Measurements from ENCODE around the gene INO80B.
A peak's percentile ranks its signal among the peaks of the same experiment; 100 is the strongest.
"Not testable (repeated sequence)": the region's sequence is repeated elsewhere in the genome, so short reads cannot be mapped to it uniquely, and the experiment has no call there.

The INO80B gene

GRCh38 chr2:74454654-74455511, at the start of gene INO80B:
Gene INO80B, plus strand, starts transcription at chr2:74455087. Its CDS starts 30 bp downstream, at chr2:74455117.
- DNase-seq (ENCODE audit: low read depth in 2 of 2), result peak; percentile 96 to 97

- no peak for DNase-seq (ENCODE audit: low read depth in 2 of 2)
Observed at GRCh38 chr2:74406035-74406434, 48.9 kb upstream of the INO80B start.

- no peak for DNase-seq (ENCODE audit: low read depth in 2 of 2)
Observed at GRCh38 chr2:74407682-74408081, 47.2 kb upstream of the INO80B start.

GRCh38 chr2:74413001-74413698, 41.7 kb upstream of the INO80B start:
- no peak for DNase-seq (ENCODE audit: low read depth in 2 of 2)

GRCh38 chr2:74414441-74414840, 40.4 kb upstream of the INO80B start:
- DNase-seq (ENCODE audit: low read depth in 2 of 2), result no peak

GRCh38 chr2:74414881-74415761, 39.8 kb upstream of the INO80B start:
- DNase-seq (ENCODE audit: low read depth in 2 of 2), result no peak

- no peak for DNase-seq (ENCODE audit: low read depth in 2 of 2)
Observed at GRCh38 chr2:74415762-74416395, 39.0 kb upstream of the INO80B start.

GRCh38 chr2:74416778-74417177, 38.1 kb upstream of the INO80B start:
- DNase-seq (ENCODE audit: low read depth in 2 of 2), result no peak

- no peak for DNase-seq (ENCODE audit: low read depth in 2 of 2)
Observed at GRCh38 chr2:74417197-74417596, 37.7 kb upstream of the INO80B start.

GRCh38 chr2:74417763-74418162, 37.1 kb upstream of the INO80B start:
- DNase-seq (ENCODE audit: low read depth in 2 of 2), result no peak

GRCh38 chr2:74418312-74418711, 36.6 kb upstream of the INO80B start:
- DNase-seq (ENCODE audit: low read depth in 2 of 2), result no peak

GRCh38 chr2:74419345-74419744, 35.5 kb upstream of the INO80B start:
- DNase-seq (ENCODE audit: low read depth in 2 of 2), result no peak

- DNase-seq (ENCODE audit: low read depth in 2 of 2), result no peak
Observed at GRCh38 chr2:74420006-74420405, 34.9 kb upstream of the INO80B start.

- DNase-seq (ENCODE audit: low read depth in 2 of 2), result not testable (repeated sequence)
Observed at GRCh38 chr2:74420443-74421103, 34.3 kb upstream of the INO80B start.

- DNase-seq (ENCODE audit: low read depth in 2 of 2), result peak; percentile 62 to 65
Observed at GRCh38 chr2:74421221-74421870, 33.5 kb upstream of the INO80B start, which contains the start of the genes C2orf81 and WDR54. Gene C2orf81, minus strand, starts transcription at chr2:74421619. Its CDS starts 59 bp downstream, at chr2:74421560. Gene WDR54, plus strand, starts transcription at chr2:74421730. Its CDS starts 424 bp downstream, at chr2:74422154.

- no peak for DNase-seq (ENCODE audit: low read depth in 2 of 2)
Observed at GRCh38 chr2:74423231-74424095, 31.4 kb upstream of the INO80B start.

GRCh38 chr2:74424139-74424992, 30.5 kb upstream of the INO80B start:
- no peak for DNase-seq (ENCODE audit: low read depth in 2 of 2)

GRCh38 chr2:74424995-74425406, 29.9 kb upstream of the INO80B start:
- DNase-seq (ENCODE audit: low read depth in 2 of 2), result no peak

Data from fibroblast of skin of left quadriceps (primary cell).